ENCODE results near the gene PLCB4.

DNA sequence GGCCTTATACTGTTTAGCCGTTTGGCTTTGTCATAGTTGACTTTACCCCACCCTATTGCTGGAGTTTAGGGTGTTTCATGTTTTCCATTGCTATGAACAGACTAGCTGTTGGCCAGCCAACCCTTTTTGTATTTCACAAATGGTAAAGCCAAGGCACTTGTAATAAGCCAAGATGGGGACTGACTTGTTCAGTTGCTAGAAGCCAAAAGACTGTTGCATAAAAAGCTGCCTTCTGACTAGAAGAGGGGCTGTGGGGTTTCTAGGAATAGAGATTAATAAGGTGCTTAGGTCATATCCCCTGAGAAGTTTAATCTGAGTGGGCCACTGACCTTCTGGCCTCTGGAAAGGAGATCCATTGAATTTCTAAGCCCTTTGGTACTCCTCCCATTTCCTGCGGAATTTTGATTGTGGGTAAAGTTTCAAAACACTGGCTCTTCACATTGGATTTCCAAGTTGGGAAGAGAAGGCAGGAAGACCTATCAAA, 211.1 kb downstream of the PLCB4 start:
- TF ChIP-seq ZSCAN16 (tag by site-specific recombination; IDR thresholded peaks at IDR 0.05) = no peak
- TF ChIP-seq ZNF549 (tag by site-specific recombination; IDR thresholded peaks at IDR 0.05) = no peak
- TF ChIP-seq, protein P1, sequence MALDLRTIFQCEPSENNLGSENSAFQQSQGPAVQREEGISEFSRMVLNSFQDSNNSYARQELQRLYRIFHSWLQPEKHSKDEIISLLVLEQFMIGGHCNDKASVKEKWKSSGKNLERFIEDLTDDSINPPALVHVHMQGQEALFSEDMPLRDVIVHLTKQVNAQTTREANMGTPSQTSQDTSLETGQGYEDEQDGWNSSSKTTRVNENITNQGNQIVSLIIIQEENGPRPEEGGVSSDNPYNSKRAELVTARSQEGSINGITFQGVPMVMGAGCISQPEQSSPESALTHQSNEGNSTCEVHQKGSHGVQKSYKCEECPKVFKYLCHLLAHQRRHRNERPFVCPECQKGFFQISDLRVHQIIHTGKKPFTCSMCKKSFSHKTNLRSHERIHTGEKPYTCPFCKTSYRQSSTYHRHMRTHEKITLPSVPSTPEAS (tag by site-specific recombination; IDR thresholded peaks at IDR 0.05) = no peak
- no peak for TF ChIP-seq ZNF133 (tag by site-specific recombination; IDR thresholded peaks at IDR 0.05)
- TF ChIP-seq, protein P2, sequence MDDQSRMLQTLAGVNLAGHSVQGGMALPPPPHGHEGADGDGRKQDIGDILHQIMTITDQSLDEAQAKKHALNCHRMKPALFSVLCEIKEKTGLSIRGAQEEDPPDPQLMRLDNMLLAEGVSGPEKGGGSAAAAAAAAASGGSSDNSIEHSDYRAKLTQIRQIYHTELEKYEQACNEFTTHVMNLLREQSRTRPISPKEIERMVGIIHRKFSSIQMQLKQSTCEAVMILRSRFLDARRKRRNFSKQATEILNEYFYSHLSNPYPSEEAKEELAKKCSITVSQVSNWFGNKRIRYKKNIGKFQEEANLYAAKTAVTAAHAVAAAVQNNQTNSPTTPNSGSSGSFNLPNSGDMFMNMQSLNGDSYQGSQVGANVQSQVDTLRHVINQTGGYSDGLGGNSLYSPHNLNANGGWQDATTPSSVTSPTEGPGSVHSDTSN (CRISPR knock-in tag; IDR thresholded peaks at IDR 0.05) = no peak
- TF ChIP-seq KLF10 (tag by site-specific recombination; IDR thresholded peaks at IDR 0.05) = no peak
- TF ChIP-seq, protein P3, sequence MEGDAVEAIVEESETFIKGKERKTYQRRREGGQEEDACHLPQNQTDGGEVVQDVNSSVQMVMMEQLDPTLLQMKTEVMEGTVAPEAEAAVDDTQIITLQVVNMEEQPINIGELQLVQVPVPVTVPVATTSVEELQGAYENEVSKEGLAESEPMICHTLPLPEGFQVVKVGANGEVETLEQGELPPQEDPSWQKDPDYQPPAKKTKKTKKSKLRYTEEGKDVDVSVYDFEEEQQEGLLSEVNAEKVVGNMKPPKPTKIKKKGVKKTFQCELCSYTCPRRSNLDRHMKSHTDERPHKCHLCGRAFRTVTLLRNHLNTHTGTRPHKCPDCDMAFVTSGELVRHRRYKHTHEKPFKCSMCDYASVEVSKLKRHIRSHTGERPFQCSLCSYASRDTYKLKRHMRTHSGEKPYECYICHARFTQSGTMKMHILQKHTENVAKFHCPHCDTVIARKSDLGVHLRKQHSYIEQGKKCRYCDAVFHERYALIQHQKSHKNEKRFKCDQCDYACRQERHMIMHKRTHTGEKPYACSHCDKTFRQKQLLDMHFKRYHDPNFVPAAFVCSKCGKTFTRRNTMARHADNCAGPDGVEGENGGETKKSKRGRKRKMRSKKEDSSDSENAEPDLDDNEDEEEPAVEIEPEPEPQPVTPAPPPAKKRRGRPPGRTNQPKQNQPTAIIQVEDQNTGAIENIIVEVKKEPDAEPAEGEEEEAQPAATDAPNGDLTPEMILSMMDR (tag by site-specific recombination; IDR thresholded peaks at IDR 0.05) = no peak
- TF ChIP-seq, protein P4, sequence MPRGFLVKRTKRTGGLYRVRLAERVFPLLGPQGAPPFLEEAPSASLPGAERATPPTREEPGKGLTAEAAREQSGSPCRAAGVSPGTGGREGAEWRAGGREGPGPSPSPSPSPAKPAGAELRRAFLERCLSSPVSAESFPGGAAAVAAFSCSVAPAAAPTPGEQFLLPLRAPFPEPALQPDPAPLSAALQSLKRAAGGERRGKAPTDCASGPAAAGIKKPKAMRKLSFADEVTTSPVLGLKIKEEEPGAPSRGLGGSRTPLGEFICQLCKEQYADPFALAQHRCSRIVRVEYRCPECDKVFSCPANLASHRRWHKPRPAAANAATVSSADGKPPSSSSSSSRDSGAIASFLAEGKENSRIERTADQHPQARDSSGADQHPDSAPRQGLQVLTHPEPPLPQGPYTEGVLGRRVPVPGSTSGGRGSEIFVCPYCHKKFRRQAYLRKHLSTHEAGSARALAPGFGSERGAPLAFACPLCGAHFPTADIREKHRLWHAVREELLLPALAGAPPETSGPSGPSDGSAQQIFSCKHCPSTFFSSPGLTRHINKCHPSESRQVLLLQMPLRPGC (tag by site-specific recombination; IDR thresholded peaks at IDR 0.05) = no peak
- no peak for TF ChIP-seq ZNF629 (tag by site-specific recombination; IDR thresholded peaks at IDR 0.05)
- TF ChIP-seq ZNF221 (tag by site-specific recombination; IDR thresholded peaks at IDR 0.05; ENCODE audit: borderline replicate concordance) = no peak
- no peak for TF ChIP-seq ZSCAN30 (tag by site-specific recombination; IDR thresholded peaks at IDR 0.05)

All from HEK293 (cell line).